GM21786 (cell line): ENCODE results near the gene LETM1.

Source experiments
- ATAC-seq: cut with Tn5 transposase; IDR thresholded peaks from one replicate; pipeline ENCODE4 v1.9.1; 2021; ENCODE audit not compliant: unreplicated experiment

The LETM1 gene

DNA sequence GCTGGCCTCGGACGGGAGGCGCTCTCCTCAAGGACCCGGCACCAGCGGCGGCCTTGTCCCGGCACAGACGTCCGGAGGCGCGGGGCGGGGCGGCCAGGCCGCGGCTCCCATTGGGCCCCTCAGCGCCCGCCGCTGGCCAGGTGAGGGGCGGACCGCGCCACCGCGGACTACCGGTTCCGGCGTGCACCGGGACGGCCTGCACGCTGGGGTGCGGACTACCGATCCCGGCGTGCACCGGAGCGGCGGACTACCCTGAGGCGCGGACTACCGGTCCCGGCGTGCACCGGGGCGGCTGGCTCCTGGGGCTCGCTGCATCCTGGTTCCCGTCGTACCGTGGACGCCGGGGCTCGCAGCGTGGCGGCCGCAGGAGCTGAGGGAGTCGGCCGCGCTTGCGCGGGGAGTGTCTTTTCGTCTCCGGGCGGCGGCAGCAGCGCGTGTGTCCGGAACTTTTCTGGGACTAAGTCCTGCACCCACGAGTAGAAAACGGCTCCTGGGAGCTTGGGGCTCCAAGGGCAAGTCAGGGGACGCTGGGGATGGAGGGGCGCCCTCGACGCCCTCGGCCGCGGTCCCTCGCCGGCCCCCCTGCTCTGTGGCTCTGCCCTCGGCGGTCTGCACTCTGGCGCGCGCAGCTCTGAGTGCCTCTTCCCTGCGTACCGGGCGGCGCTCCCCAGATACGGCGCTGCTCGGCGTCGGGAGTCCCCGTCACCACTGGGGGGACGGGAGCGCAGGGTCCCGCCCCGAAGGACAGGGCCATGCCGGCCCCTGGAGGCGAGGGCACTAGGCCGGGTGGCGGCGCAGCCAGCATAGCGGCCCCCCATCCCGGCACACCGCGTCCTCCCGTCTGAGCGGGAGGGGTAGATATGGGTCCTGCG lies at the start of gene LETM1:
TSS of gene LETM1 (minus strand) at position 86 of the 872 bp plus-strand sequence. CDS start 206 bp downstream, outside the sequence.
- ATAC-seq, result peak; percentile 91

DNA sequence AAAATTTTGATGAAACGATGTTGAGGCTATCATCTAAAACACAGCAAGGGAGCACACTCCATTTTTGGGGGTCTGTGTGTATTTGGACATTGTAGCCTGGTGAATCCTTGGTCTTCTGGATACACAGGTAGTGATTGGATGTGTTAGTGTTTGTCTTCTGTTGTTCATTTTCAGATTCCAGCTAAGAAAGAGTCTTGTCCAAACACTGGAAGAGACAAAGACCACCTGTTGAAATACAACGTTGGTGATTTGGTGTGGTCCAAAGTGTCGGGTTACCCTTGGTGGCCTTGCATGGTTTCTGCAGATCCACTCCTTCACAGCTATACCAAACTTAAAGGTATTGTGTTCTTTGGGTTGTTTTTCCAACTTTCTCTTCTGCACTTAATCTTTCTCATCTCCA lies 48.1 kb upstream of the LETM1 start:
- no peak for ATAC-seq

- no peak for ATAC-seq
Measured at GRCh38 chr4:1903035-1903434, 47.1 kb upstream of the LETM1 start.

DNA sequence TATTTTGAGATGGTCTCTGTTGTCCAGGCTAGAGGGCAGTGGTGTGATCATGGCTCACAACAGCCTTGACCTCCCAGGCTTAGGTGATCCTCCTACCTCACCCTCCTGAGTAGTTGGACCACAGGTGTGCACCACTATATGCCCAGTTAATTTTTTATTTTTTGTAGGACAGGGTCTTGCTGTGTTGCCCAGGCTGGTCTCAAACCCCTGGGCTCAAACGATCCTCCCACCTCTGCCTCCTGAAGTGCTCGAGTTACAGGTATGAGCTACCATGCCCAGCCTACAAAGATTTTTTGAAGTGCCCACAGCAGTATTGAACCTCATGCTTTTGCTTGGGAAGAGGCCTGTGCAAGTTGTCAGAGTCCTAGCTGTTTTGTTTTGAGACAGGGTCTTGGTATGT lies 46.3 kb upstream of the LETM1 start:
- no peak for ATAC-seq

DNA sequence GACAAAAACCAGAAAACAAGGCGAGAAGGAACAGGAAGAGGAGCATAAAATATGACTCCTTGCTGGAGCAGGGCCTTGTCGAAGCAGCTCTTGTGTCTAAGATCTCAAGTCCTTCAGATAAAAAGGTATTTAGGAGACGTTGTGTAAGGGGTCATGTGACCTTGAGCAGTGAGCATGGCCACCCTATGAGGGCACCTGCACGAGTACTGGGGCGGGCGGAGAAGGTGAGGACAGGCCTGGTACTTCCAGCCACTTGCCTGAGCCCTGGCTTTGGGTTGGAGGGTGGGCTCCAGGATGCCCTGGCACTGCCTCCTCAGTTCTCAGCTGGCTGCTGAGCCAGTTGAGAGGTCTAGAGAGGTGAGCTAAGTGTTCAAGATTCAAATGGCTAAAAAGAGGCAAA lies 45.2 kb upstream of the LETM1 start:
- ATAC-seq, result no peak

- ATAC-seq, result no peak
Measured at GRCh38 chr4:1900624-1901023, 44.7 kb upstream of the LETM1 start.

DNA sequence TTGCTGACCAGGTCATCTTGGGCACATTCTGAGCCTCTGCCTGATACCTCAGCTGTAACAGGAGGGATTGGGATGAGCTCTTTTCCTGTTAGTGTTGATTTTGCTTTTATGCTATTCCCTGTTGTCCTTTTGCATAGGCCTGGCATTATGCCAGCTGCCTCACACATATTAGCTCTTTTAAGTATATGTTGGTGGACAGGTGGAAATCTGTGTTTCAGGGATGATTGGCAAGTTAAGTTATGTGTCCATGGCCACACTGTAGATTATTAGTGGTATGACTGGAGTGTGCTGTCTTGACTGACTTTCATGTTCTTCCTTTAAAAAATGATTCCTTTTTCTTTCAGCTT lies 44.1 kb upstream of the LETM1 start:
- ATAC-seq, result no peak

DNA sequence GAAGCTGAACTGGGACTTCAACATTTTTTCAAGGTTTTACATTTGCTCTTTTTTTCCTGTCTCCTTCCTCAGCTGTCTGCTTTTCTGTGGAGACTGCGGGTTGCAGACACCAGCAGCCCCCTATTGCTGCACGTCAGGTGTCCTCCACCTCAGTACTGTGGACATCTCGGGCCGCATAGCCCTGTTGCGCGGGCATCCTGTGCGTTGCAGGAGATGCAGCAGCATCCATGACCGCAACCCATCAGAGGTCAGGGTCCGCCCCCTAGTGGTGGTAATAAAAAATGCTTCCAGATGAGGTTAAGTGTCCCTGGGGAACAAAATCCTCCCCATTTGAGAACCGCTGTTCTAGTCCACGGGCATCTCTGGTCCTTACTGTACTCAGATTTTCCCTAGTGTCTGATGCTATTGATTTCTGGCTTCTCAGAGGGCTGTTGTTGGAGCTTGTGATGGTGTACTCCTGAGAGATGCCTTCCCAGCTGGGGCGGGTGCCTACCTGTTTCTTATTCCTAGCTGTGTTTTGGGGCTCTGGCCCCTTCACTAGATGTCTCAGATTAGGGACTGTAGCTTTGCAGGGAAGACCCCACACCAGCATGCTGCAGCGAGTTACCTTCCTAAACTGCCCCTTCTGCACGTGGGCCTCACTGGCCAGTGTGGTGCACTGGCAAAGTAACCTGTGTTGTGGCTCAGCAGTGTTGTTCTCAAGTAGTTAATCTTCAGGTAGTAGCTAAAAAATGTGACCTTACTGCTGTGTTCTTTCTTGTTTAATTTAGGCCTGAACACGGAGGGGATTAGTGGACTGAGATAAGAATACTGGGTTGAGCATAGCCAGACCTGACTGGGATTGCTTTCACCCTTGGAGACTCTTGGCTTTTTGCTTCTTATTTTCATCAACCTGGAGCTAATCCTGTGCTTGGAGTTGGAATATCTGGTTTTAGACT lies 43.5 kb upstream of the LETM1 start:
- peak; percentile 76 for ATAC-seq

DNA sequence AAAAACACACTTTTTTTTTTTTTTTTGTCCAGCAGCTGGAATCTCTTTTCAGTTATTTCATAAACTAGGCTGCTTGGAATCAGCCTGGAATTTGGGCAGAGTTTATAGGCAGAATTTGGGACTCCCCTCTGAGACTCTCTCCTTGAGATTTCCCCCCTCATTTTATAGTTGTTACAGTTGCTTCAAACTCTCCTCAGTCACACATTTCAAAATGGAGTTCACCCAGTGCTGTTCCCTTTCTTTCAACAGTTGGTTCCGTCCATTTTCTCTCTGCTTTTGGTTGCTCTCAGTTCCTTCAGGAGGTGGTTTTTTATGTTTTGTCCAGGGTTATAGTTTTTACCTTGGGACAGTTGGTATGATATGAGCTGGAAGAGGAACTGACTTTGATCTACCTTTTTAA lies 42.7 kb upstream of the LETM1 start:
- no peak for ATAC-seq

DNA sequence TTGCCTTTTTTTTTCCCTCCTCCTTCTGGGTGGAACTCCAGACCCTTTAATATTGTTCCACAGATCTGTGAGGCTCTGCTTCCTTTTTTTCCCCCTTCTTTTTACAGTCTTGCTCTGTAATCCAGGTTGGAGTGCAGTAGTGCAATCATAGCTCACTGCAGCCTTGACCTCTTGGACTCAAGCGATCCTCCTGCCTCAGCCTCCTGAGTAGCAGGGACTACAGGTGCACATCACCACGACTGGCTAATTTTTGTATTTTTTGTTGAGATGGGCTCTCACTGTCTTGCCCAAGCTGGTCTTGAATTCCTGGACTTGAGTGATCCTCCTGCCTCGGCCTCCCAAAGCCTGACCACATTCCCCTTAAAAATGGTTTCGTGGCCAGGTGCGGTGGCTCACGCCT lies 42.1 kb upstream of the LETM1 start:
- no peak for ATAC-seq

GRCh38 chr4:1896658-1896991 lies 40.7 kb upstream of the LETM1 start:
- no peak for ATAC-seq

GRCh38 chr4:1895971-1896657 lies 40.2 kb upstream of the LETM1 start:
- ATAC-seq, result no peak

GRCh38 chr4:1890979-1891570 lies 35.1 kb upstream of the LETM1 start:
- no peak for ATAC-seq

- ATAC-seq, result no peak
Measured at GRCh38 chr4:1887052-1887451, 31.1 kb upstream of the LETM1 start.

DNA sequence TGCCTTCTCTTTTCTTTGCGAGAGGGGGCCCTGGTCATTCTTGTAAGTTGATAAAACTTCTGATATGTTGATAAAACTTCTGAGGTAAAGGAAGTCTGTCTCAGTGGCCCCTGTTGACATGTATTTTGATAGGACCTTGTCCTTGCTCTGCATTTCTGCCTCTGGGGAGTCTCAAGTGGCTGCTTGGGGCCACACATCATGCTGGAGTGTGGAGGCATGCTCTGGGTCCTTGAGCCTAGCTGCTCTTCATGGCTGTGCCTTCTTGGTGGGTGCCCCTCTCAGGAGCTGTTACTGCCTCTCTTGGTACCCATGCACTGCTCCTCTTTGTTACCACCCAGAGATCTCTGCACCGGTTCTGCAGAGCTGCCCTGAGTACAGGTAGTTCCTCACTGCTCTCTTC lies 29.5 kb upstream of the LETM1 start:
- ATAC-seq, result no peak

GRCh38 chr4:1883583-1883982 lies 27.6 kb upstream of the LETM1 start:
- ATAC-seq, result no peak

- no peak for ATAC-seq
Measured at GRCh38 chr4:1882850-1883271, 26.9 kb upstream of the LETM1 start.

GRCh38 chr4:1880332-1880731 lies 24.4 kb upstream of the LETM1 start:
- ATAC-seq, result no peak

DNA sequence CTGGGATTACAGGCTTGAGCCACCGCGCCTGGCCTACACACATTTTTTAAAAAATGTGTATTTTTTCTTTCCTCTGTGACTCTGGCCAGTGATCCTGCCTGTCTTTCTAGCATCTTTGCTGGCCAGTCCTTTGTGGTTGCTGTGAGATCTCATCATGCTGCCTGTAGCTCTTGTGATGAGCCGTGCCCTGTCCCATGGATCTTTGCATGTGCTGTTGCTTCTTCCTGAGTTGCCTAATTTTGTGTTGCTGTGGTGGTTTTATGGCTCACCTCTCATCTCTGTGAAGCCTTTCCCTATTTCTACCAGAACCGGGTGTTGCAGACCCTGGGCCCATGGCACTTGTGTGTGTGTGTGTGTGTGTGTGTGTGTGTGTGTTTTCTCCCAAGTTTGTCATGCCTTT lies 23.5 kb upstream of the LETM1 start:
- ATAC-seq, result no peak

DNA sequence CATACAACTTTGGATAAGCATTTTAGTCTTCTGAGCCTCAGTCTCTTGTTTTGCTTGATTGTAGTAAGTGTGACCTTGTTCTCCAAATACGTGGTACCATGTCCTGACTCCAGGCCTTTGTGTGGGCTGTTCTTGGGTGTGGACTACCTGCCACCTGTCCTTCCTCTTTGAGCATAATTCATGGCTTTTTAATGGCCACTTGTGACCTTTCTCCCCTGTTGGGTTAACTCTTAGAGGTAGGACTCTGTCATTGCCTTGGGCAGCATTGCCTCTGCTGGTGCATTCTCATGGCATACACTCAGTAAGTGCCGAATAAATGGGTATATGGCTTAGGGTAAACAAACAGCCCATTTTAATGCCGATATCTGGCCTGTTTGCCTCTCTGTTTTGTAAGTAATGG lies 18.2 kb upstream of the LETM1 start:
- ATAC-seq, result no peak

- ATAC-seq, result no peak
Measured at GRCh38 chr4:1873776-1874175, 17.8 kb upstream of the LETM1 start.
